ENCODE measurements around the gene SLC7A8.

- TF ChIP-seq POLR2AphosphoS5 (IDR thresholded peaks at IDR 0.05; ENCODE audit: low read depth, low read length) (no peak), CTCF (IDR thresholded peaks at IDR 0.05) (no peak), REST (IDR thresholded peaks at IDR 0.05; ENCODE audit: insufficient read depth in 1 of 2, low read depth in 2 of 2, low read length in 1 of 2) (no peak), TCF7L2 (IDR thresholded peaks at IDR 0.05; ENCODE audit: low read depth, low read length) (no peak)
Observed at GRCh38 chr14:23177181-23177580, 6.3 kb downstream of the SLC7A8 start.
